Endometrial microvascular endothelial cells (primary cell): ENCODE measurements around the gene DCTN5. TPM values are rescaled to one million over a fixed set of nuclear protein-coding genes. Genes with fewer than 3 reads are reported as not detected.
"Not testable (repeated sequence)": the region's sequence is repeated elsewhere in the genome, so short reads cannot be mapped to it uniquely, and the experiment has no call there.

Experiments used
- in situ Hi-C: cut with HindIII; loops from 2 replicates; pipeline ENCODE4 v1.10.0; 2017; ENCODE audit warnings: low sequenced_read_pairs, low pct_unique_long_range_greater_than_20kb; ENCODE audit errors: inconsistent ontology term
- total RNA-seq: library from RNA; depleted of rRNA; stranded (reverse); fragments of >200 nt; gene quantifications from one replicate; pipeline ENCODE4 v1.2.3, GENCODE V29; 2015; ENCODE audit errors: inconsistent ontology term

Gene DCTN5
- total RNA-seq, 1 donor from 2014 or later = 75.9 TPM

DNA sequence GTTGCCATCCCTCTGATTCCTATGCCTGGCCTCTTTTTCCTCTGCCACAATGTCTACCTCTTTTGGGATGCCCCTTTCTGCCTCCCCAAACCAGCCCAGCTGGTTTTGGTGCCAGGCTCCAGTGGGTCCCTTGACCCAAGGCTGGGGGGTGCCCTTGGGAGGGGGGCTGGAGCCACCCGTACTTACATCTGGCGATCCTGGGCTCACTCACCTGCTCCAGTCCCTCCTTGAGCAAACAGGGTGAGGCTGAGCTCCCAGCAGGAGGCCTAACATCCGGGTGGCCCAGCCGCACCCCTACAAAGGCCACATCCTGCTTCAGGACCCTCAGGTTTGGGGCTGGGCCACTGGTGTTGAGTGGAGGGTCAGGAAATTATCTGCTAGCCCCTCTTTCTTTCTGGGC, 70.5 kb downstream of the DCTN5 start:
- in situ Hi-C loops = no loop called here

DNA sequence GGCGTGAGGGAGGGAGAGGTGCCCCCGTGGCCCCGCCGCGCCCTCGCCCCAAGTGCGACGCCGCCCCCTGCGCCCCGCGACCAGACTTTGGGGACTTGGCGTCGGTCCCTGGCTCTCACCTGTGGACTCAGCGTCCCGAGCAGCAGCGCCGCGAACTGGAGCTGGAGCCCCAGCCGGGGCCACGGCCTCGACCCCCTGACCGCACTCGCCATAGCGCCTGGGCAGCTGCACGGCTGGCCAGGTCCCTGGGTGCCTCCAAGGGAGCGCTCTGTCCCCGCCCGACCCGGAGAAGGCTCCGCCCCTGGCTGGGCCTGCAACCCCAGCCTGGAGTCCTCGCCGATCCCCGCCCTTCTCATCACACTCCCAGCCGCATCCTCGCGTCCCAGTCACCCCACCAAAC, 71.7 kb downstream of the DCTN5 start, which contains the start of gene ERN2:
Gene ERN2 (minus strand): TSS at position 247 of the 400 bp plus-strand sequence. CDS start 35 bp downstream, at position 212.
- in situ Hi-C loops = no loop called here

DNA sequence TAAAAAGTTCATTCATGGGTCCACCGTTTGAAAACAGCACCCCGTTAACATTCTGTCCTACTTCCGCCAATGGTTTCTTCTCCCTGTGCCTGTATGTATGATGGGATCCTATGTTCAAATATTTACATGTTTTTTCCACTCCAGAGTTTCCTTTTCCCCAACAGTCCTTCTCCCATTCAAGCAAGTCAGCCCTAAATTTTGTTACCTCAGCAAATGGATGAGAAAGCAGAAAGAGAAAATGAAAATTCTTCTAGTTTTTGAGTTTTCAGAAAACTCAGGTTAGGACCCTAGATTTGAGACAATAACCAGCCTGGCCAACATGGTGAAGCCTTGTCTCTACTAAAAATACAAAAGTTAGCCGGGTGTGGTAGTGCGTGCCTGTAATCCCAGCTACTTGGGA, 75.2 kb downstream of the DCTN5 start:
- in situ Hi-C loops = no loop called here

DNA sequence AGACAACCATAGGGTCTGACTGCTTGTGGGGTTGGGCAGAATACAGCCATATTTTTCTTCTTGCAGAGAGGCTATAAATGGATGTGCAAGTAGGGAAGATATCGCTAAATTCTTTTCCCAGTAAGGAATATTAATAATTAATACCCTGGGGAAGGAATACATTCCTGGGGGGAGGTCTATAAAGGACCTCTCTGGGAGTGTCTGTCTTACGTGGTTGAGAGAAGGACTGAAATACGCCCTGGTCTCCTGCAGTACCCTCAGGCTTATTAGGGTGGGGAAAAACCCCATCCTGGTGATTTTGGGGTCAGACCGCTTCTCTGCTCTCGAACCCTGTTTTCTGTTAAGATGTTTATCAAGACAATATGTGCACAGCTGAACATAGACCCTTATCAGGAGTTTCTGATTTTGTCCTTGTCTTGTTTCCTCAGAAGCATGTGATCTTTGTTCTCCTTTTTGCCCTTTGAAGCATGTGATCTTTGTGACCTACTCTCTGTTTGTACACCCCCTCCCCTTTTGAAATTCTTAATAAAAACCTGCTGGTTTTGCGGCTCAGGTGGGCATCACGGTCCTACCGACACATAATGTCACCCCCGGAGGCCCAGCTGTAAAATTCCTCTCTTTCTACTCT, 81.5 kb downstream of the DCTN5 start:
- in situ Hi-C loops = not testable (repeated sequence)

DNA sequence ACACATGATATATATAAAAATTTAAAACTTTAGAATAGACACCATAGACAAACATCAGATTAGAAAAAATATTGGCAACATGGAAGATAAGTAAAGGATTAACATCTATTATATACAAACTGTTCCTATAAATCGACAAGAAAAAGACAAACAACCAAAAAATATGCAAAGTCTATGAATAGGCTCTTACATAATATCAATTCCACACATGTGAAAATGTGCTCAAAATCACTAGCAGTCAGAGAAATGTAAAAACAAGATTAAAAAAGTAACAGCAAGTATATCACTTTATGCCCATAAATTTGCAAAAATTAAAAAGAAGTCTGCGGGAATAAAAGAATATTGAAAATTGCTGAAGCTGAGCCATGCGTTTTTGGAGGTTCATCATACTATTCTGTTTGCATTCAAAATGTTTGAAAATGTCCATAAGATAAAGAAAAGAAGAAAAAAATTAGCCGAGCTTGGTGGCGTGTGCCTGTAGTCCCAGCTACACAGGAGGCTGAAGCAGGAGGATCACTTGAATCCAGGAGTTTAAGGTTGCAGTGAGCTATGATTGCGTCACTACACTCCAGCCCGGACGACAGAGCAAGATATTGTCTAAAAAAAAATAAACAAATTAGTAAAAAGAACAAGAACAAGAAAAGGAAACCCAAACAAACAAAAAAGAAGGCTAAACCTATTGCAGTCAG, 83.0 kb downstream of the DCTN5 start:
- in situ Hi-C loops = no loop called here

DNA sequence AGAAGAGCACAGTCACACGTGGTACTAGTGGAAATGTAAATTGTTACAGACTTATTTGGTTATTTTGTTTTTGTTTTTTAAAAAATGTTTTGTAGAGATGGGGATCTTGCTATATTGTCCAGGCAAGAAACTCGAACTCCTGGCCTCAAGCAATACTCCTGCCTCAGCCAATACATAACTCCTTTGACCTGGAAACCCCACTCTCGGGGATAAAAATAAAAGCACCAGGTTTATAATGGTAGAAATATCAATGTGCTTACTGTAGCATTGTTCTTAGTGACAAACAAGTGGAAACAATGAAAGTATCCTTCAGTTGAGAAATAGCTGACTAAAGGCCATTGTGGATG, 83.5 kb downstream of the DCTN5 start:
- in situ Hi-C loops = no loop called here

DNA sequence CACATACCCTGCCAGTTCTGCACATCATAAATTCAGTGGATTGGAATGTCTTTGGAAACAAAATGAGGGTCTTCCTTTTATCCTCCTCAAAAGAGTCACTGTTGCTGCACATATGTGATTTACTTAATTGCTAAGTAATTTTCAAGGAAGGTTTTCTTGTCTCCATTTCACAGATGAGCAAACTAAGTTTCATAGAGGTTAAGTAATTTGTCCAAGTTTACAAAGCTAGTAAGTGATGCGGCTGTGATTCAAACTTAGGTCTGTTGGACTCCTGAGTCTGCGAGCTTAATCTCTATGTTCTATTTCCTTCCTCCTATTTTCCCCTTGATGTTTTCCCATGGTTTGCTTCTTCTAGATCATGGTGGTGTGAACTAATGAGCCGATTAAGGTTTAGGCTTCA, 85.4 kb downstream of the DCTN5 start:
- in situ Hi-C loops = no loop called here

Other genes starting within 250 kb of the DCTN5 start
- 22.8 TPM for gene COG7, start 188.3 kb upstream of the DCTN5 start, total RNA-seq
- gene GGA2, start 131.0 kb upstream of the DCTN5 start, total RNA-seq = 17.7 TPM
- gene EARS2, start 84.1 kb upstream of the DCTN5 start, total RNA-seq = 16.9 TPM
- gene UBFD1, start 83.7 kb upstream of the DCTN5 start, total RNA-seq = 64.3 TPM
- gene NDUFAB1, start 45.1 kb upstream of the DCTN5 start, total RNA-seq = 148 TPM
- 11.3 TPM for gene PALB2, start 156 bp upstream of the DCTN5 start, total RNA-seq
- gene PLK1, start 37.4 kb downstream of the DCTN5 start, total RNA-seq = 120 TPM
- not detected for gene ERN2, start 71.8 kb downstream of the DCTN5 start, total RNA-seq
- gene CHP2, start 113.6 kb downstream of the DCTN5 start, total RNA-seq = not detected
- gene PRKCB, start 194.5 kb downstream of the DCTN5 start, total RNA-seq = not detected